Activated CD8-positive, alpha-beta memory T cell treated with anti-CD3 and anti-CD28 coated beads, Interleukin-2, amount 50 U/mL, for 48 hours (primary cell): ENCODE measurements around the gene EIF3L.

Experiments
- DNase-seq: peaks from one replicate; pipeline ENCODE4 v3.0.0-alpha.2; 2020

EIF3L gene

DNA sequence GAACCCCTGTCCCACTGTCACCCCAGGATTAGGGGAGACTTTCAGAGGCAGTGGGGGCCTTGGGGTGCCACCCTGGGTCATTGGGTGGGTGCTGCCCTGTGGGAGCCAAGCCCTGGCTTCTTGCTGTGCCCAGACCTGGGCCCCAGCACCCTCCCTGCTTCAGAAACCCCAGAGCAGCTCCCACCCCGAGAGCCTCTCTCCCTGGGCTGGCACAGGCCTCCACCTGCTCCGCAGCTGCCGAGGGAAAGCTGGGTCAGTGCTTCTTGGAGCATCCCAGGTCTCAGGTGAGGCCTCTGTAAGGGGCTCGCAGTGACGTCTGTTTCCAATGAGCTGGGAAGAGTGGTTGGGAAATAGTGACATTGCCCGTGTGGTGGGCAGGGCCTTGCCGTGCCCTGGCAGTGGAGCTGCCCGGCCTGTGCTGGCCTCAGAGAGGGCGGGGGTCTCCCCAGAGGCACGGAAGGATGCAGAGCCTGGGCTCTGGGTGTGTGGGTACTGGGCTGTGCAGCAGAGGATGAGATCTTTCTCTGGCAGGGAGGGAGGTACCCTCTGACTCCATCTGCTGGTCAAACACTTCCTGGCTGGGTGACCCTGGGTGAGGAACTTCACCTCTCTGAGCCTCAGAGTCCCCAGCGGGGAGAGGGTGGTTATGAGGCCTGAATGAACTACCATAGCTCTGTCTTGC, 81.2 kb downstream of the EIF3L start:
- DNase-seq: no peak

DNA sequence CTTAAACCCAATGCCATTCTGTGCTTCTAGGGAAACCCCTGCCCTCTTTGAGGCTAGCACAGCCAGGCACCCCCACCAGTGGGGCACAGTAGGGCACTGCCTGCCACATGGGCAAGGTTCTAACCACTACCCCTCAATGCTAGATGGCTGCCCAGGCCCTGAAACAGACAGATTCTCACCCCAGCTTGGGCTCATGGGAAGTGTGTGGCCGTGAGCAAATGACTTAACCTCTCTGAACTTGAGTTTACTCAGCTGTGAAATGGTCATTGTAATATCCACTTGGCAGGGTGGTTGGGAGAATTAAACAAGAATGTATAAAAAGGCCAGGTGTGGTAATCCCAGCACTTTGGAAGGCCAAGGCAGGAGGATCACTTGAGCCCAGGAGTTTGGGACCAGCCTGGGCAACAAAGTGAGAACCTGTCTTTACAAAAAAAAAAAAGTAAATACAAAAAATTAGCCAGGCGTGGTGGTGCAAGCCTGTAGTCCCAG, 81.8 kb downstream of the EIF3L start:
- DNase-seq: no peak

DNA sequence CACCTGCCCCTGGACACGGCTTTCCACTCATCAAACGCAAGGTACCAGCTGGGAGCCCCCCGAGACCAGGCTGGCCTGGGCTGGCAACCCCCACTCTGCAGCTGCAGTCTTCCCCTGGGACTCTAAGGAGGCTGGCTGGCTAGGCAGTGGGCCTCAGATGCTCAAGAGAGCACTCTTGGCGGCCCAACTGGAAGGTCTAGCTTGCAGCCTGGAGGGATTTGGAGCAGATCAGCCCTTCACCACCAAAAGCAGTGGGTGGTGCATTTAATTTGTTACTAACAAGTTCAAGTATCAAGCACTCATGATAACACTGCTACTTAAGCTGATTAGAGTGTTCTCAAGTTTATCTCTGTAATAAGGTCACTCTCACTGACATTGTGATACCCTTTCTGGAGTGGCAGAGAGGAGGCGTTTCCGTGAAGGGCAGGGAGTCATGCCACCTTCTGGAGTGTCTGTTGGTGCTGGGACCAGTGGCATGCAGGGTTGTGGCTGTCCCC, 82.7 kb downstream of the EIF3L start:
- DNase-seq: no peak

DNA sequence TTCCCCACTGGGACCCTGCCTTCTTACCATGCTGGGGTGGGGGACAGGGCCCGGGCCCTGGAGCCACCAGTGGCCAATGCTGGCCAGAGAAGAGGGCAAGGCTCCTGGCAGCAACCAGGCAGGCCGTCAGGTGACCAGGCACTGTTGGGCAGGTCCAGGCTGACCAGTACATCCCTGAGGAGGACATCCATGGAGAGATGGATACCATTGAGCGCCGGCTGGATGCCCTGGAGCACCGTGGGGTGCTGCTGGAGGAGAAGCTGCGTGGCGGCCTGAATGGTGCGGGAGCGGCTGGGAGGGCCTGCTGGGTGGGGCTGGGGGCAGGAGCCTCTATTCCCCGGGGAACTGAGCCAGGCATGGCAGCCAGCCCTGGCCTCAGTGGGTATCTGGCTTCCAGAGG, 83.2 kb downstream of the EIF3L start:
- no peak for DNase-seq

DNA sequence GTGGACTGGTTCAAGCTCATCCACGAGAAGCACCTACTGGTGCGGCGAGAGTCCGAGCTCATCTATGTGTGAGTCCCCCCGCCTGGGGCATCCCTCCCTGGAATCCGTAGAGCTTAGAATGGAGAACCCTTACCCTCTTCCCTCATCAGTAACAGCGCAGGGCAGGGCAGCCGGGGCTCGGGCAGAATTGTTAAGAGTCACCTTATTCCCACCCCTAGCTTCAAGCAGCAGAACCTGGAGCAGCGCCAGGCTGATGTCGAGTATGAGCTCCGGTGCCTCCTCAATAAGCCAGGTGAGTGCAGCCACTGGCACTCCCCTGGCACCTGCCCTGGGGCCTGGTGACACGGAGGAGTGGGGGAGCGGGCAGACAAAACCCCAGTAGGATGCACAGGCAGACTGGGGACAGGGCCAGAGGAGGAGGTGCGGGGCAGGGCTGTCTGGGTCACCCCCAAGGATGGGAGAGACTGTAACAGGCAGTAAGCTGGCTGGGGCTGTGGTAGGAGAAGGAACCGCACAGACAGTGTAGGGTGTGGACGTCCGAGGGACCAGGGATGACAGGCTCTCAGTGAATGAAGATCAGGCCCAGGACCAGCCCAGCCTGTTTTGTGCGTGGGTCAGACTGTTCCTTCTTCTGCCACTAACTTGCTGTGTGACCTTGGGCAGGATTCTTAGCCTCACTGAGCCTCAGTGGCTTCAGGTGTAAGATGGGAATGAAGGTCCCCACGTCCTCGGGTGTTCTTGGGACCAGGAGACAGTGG, 83.8 kb downstream of the EIF3L start:
- DNase-seq: no peak

DNA sequence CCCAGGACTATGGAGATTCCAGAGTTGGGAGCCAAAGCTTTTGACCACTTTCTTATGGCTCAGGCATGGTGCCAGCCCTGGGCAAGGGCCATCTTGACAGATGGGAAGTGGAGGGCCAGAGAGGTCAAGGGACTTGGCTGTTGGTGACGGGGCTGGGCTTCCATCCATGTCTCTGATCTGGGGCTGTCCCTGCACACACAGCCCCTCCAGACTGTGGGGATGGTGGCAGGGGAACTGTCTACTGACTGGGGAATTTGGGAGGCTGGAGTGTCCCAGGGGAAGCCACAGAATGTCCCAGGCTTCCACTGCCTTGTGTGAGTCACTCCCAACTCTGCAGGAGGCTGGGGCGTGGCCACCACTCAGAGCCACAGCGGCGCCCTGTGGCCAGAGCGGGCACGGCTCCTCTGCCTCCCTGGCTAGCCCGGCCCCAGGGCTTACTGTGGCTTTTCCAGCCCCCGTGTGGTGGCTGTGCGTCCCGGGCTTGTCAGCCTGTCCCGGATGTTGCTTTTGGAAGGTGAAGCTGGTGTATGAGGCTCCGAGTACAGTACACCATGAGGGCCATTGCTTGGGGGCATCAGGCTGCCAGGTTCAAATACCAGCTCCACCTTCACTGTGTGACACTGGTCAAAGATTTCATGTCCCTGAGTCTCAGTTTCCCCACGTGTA, 84.6 kb downstream of the EIF3L start:
- DNase-seq: peak; percentile 92
